H7 (cell line): ENCODE data around the gene USP6NL. TPM values are rescaled to one million over a fixed set of nuclear protein-coding genes. Genes with fewer than 3 reads are reported as not detected.

Experiments used
- DNase-seq: peaks from one replicate; pipeline ENCODE4 v3.0.0; 2012
- H3K27me3 ChIP-seq: 2 replicates; pipeline ENCODE4 v1.6.0; 2011; ENCODE audit warnings: mild to moderate bottlenecking, low read length; ENCODE audit not compliant: control insufficient read depth, insufficient read depth
- H3K36me3 ChIP-seq: replicated peaks from 2 replicates; pipeline ENCODE4 v1.5.1; 2011; ENCODE audit warnings: low read length; ENCODE audit not compliant: control insufficient read depth, insufficient read depth
- H3K4me3 ChIP-seq: 2 replicates; pipeline ENCODE4 v1.5.1; 2011; ENCODE audit warnings: low read depth, mild to moderate bottlenecking, control low read depth, low read length, moderate library complexity; ENCODE audit not compliant: insufficient read depth
- total RNA-seq: library from RNA; depleted of rRNA; stranded (reverse); fragments of >200 nt; shearing (Covaris generic); gene quantifications from 2 replicates; pipeline ENCODE4 v1.2.3, GENCODE V29; 2014

USP6NL gene
- total RNA-seq, 1 experiment from 2014 or later: 15.9 TPM

DNA sequence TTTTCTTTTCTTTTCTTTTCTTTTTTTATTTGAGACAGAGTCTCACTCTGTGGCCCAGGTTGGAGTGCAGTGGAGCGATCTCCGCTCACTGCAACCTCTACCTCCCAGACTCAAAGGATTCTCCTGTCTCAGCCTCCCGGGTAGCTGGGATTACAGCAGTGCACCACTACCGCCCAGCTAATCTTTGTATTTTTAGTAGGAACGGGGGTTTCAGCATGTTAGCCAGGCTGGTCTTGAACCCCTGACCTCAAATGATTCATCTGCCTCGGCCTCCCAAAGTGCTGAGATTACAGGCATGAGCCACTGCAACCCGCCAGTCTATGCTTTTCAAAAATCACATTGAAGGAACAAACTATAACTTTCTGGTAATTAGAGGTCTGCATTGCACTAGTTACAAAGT is 2.4 kb downstream of the USP6NL start:
- Histone ChIP-seq H3K36me3 (no peaks in the 10 kb centered on the region), H3K27me3 (no peaks in the 10 kb centered on the region; the same call in 1 of the 2 replicates), H3K4me3 (no peak overlapping the region)
- no peak for DNase-seq

DNA sequence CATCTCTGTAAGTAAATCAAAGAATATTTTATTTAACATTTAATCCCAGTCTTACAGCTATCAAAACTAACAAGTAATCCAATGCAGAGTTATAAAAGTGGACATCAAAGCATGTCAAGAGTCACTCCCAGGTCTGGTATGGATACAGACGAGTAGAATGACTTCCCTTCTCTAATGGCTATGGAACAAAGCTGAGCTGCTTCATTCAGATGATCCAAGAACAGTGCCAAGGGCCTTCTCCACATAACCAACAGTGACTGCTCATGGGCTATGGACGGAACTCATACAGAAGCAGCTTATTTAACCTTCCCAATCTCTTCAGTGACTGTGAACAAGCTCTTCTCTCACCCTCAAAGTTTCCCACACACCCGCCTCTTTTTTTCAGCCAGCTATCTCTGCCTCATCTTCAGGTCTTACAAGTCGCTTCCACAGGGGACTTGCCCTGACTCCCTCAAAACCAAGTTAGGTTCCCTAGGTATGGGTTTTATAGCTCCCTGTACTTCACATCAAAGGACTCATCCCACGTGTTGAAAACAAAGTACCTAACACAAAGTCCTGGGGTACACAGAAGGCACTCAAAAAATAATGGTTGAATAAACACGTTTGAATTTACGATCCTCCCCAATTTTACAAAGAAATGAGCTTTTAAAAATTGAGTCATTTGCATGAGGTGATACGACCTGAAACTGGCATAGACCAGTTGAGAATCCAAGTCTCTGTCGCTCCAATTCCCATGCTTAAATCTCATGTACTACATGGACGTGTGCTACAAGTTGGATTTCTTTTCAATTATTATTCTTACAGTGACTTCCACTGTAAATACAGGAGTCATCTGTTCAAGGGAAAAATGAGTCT is 3.1 kb downstream of the USP6NL start:
- Histone ChIP-seq H3K36me3 (no peaks in the 10 kb centered on the region), H3K27me3 (no peaks in the 10 kb centered on the region; the same call in 1 of the 2 replicates), H3K4me3 (no peak overlapping the region)
- no peak for DNase-seq

GRCh38 chr10:11605807-11606408 is 5.5 kb downstream of the USP6NL start:
- H3K27me3 ChIP-seq: no peaks in the 10 kb centered on the region
- no peak for DNase-seq
- H3K4me3 ChIP-seq: no peak overlapping the region
- H3K36me3 ChIP-seq: no peaks in the 10 kb centered on the region

- no peak overlapping the region for H3K4me3 ChIP-seq
Measured at GRCh38 chr10:11604865-11605650, 6.4 kb downstream of the USP6NL start.

DNA sequence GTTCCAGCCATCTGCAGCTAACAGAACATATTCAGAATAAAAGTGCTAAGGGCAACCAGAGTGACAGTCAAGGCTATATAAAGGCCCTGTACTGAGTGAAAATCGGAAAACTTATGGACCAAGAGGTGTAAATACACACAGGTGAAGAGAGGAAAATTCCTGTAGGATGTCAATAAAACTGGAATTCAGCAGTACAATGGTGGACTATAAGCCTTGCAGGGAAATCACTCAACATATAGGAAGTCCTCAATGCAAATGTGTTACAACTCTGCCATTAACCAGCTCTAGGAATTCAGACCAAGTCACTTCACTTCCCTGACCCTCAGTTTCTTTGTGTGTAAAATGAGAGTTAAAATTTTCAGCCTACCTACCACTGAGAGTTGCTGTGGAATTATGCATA is 7.7 kb downstream of the USP6NL start:
- no peak for DNase-seq
- Histone ChIP-seq H3K27me3 (no peaks in the 10 kb centered on the region), H3K36me3 (no peaks in the 10 kb centered on the region), H3K4me3 (no peak overlapping the region)

More at GRCh38 chr10:11604865-11605650, 6.4 kb downstream of the USP6NL start:
- no peak for DNase-seq
- no peaks in the 10 kb centered on the region for H3K36me3 ChIP-seq
- no peaks in the 10 kb centered on the region for H3K27me3 ChIP-seq

- DNase-seq: no peak
- Histone ChIP-seq H3K27me3 (no peaks in the 10 kb centered on the region), H3K36me3 (no peaks in the 10 kb centered on the region), H3K4me3 (no peak overlapping the region)
Measured at GRCh38 chr10:11602919-11603523, 8.4 kb downstream of the USP6NL start.

DNA sequence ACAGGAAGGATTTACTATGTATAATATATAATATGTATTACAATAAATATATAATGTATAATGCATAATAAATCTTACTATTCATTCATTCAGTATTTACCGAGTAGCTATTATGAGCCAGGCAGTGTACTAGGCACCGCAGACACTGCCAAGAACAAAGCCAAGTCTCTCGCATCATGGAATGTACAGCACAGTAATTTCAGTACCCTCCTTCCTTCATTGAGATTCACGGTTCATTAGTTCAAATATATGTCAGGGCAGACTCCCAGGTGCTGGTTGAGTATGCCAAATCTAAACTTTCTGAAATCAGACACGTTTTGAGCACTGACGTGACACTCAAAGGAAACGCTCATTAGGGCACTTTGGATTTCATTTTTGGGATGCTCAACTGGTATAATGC is 9.1 kb downstream of the USP6NL start:
- Histone ChIP-seq H3K27me3 (no peaks in the 10 kb centered on the region), H3K4me3 (no peak overlapping the region), H3K36me3 (no peaks in the 10 kb centered on the region)
- DNase-seq: no peak

DNA sequence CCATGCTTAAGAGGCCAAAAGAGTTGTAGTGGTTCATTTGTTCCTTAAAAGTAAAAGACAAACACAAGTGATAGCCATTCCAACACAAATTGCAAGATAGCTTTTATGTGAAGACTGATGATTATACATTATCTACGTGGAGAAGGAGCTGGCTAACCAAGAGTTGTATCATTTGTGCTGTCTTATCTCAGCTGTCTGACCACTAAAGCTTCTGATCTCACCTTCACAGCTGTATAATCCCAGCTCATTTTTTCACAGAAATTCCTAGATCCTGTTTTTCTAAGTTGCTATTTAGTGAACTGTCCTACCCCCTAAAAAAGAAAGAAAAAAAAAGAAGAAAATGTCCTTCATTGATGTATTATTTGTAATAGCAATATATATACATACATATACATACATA is 9.8 kb downstream of the USP6NL start:
- Histone ChIP-seq H3K27me3 (no peaks in the 10 kb centered on the region), H3K4me3 (no peak overlapping the region), H3K36me3 (no peaks in the 10 kb centered on the region)
- no peak for DNase-seq

GRCh38 chr10:11600280-11600679 is 11.2 kb downstream of the USP6NL start:
- Histone ChIP-seq H3K27me3 (no peaks in the 10 kb centered on the region), H3K4me3 (no peak overlapping the region), H3K36me3 (no peaks in the 10 kb centered on the region)
- DNase-seq: no peak

- no peak for DNase-seq
- H3K36me3 ChIP-seq: no peaks in the 10 kb centered on the region
- H3K4me3 ChIP-seq: no peak overlapping the region
- no peaks in the 10 kb centered on the region for H3K27me3 ChIP-seq
Measured at GRCh38 chr10:11598712-11599397, 12.6 kb downstream of the USP6NL start.

DNA sequence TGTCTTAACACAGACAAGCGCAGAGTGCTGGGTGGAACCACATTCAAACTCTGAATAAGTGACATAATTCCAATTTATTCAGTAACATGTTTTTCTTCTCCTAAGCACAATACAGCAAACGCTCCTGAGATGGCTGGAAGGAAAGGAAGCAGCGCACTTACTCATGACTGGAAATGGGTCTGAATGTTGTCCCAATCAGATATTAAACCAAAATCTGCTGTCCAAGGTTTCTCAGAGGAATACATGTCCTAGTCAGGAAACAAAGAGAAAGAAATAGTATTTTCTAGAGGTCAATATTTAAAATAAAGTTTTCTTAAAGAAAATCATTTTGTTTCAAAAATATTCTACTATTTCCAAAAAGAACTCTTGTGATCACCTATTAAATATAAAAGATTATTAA is 14.0 kb downstream of the USP6NL start:
- Histone ChIP-seq H3K36me3 (no peaks in the 10 kb centered on the region), H3K27me3 (no peaks in the 10 kb centered on the region), H3K4me3 (no peak overlapping the region)
- DNase-seq: no peak

DNA sequence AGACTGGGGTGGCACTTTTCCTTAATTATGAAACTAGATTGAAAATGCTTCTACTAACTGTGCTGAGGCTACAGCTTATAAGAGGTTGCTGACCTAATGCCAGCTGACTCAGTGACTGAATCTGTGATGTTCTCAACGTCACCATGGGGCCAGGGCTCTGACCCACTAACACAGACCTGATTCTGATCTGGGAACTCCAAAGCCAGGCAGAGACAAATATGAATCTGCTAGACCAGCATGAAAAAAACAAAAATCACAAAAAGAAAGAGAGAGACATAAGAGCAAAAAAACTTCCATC is 16.1 kb downstream of the USP6NL start:
- Histone ChIP-seq H3K36me3 (no peaks in the 10 kb centered on the region), H3K27me3 (no peaks in the 10 kb centered on the region), H3K4me3 (no peak overlapping the region)
- DNase-seq: no peak

GRCh38 chr10:11594589-11595394 is 16.7 kb downstream of the USP6NL start:
- no peaks in the 10 kb centered on the region for H3K27me3 ChIP-seq
- H3K36me3 ChIP-seq: no peaks in the 10 kb centered on the region
- no peak for DNase-seq
- no peak overlapping the region for H3K4me3 ChIP-seq
